GM18499 (cell line): ENCODE results near the gene DYRK4.

ENCODE experiments used
- ATAC-seq: cut with Tn5 transposase; IDR thresholded peaks from one replicate; pipeline ENCODE4 v1.9.1; 2021; ENCODE audit warnings: moderate number of reproducible peaks; ENCODE audit not compliant: insufficient read depth, unreplicated experiment

The DYRK4 gene

DNA sequence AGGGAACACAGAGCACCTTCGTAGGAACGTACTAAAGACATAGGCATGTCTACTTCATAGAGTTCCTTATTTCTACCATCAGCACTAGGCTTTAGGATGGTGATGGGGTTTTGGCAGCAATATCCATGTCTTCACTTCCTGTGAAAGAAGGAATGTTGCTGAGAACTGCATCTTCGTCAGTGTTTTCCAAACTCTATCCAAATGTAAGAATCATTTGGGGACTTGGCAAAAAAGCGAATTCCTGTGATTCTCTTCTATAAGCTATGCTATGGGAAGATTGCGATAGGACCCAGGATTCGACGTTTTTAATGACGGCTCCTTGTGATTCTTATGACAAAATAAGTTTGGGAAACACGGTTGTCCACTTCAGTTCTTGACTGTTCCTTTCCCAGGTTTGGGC lies 47.1 kb downstream of the DYRK4 start:
- no peak for ATAC-seq

DNA sequence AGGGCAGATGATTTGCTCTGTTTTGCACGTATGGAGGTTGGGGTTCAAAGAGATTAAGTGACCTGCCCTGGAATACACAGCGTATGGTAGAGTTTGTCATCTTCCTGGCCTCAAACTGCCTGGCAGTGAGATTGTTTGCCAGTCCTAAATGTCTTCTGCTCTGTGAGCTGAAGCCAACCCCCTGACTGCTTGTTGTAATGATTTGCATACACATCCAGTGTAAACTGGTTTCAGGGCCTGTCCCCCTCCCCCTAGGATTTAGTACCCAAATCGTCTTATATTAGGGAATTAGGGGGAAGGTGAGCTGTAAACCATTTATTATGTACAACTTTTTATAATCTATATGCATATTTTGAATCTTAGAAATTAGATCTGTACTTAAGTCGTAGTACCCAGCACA lies 48.5 kb downstream of the DYRK4 start:
- no peak for ATAC-seq

DNA sequence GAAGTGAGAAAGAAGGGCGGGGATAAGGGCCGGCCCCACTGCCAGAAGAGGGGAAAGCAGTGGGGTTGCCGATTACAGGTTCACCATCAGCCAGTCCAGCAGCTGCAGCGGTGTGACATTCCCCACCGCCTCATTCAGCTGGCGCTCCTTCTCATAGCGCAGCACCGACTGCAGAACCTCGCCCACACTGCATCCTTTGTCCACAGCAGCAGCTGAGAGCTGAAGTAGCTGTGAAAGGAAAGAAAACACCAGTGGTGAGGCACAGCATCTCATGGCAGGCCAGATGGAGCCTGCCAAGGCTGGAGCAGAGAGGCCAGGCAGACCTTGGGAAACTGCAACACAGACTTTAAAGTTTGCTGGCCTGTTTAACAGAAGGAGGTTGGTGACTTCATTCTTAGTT lies 53.7 kb downstream of the DYRK4 start:
- ATAC-seq, result no peak

DNA sequence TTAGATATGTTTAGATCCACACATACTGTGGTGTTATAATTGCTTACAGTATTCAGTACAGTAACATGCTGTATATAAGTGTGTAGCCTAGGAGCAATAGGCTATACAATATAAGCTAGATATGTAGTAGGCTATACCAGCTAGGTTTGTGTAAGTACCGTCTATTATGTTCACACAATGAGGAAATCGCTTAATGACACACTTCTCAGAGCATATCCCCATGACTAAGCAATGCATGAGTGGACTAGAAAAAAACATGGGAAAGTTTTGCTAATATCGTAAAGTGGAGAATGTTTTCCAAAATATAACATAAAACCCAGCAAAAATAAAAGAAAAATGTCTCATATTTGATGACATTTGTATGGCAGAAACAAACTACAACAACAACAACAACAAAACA lies 59.5 kb downstream of the DYRK4 start:
- no peak for ATAC-seq

DNA sequence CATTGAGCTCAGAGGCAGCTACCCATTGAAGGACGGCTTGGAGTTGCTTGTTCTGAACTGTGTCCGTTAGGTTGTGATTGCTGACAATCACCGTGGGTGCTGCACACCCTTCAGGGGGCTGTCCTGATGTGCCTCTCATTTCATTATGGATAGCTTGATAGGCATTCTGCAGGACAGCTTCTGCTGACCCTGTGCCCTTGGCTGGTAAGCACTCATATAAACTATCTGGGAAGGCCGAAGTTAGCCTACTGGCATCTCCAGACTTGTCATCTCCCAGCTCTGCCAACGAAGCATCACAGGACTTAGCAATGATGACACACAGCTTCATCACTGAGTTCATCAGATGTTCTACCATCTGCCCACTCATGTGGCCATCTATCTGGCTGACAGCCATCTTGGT lies 64.5 kb downstream of the DYRK4 start:
- no peak for ATAC-seq

DNA sequence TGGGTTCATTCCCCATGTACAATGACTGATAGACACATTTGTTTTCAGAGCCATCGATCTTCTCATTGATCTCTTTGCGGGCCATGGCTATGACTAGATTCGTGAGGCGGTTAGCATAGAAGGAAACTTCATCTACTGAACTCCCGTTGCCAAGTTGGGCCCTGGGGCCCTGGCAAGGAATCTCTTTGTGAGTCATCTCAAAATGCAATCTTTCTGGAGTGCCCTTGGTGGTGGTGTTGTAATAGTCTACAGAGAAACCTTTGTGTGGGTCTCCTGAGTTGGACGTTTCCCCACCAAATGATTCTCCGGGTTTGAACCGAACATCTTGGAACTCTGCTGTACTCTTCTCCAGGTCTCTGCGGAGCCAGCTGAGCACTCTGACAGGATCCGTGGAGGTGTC lies 66.4 kb downstream of the DYRK4 start:
- no peak for ATAC-seq

DNA sequence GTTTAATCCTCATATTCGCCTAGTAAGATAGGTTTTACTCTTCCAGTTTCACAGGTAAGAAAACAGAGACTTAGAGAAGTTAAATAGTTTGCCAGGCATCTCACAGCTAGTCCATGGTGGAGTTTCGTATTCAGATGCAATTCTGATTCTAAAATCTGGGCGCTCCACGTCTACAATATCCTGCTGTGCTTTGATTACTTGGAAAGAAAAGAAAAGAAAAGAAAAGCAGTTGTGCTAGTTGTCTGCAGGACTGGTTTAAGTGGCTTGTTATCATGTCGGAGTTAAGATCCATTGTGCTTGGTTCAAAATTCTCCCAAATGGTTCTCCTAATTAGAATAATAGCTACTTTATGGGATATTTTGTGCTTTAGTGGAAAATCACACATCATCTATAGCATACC lies 68.3 kb downstream of the DYRK4 start:
- no peak for ATAC-seq

DNA sequence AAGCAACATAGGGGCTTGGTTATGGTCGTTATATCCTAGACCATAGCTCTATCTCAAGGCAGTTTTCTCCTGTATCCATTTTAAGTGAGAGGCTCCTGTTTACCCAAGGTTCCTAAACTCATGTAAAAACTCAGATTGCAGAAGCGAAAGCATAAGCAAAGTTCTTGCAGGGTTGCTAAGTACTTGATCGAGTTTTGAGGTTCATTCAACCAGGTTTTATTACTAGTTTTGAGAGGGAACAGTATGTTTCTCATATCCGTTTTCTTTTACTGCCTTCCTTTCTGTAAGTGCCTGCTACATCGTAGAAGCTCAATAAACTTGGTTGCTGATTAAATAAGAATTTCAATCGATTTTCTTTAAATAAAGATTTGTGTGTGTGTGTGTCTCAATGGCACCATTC lies 81.7 kb downstream of the DYRK4 start:
- ATAC-seq, result no peak

DNA sequence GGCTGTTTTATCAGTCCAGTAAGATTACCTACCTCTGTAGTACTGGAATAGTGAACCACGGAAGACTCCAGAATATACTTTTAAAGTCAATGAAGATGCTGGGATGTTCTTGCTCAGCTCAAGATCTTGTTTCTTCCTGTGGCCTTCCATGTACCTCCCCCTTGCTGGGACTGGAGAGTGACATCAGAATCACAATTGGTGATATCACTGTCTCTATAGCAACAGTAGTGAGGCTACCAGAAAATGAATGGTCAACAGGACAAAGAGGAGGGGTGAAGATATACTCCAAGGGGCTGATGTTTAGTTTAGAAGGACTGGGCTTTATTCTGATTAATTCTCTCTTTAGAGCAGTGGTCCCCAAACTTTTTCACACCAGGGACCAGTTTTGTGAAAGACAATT lies 83.0 kb downstream of the DYRK4 start:
- ATAC-seq, result no peak

DNA sequence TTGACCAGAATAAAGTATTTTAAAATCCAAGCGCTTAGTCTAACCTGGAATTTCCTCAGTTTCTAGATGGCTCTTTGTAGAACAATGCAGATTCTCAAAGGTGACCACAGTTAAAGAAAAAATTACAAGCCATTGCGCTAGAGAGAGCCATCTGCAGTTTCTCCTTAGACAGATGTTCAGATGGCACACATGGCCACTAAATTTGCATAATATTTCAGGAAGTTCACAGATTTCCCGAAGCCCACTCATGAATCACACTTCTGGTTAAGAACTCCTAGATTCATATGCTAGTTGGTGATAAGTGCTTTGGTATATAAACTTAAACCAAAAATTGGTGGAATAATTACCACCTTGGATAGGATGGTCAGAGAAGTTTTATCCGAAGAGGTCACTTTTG lies 86.1 kb downstream of the DYRK4 start:
- no peak for ATAC-seq

DNA sequence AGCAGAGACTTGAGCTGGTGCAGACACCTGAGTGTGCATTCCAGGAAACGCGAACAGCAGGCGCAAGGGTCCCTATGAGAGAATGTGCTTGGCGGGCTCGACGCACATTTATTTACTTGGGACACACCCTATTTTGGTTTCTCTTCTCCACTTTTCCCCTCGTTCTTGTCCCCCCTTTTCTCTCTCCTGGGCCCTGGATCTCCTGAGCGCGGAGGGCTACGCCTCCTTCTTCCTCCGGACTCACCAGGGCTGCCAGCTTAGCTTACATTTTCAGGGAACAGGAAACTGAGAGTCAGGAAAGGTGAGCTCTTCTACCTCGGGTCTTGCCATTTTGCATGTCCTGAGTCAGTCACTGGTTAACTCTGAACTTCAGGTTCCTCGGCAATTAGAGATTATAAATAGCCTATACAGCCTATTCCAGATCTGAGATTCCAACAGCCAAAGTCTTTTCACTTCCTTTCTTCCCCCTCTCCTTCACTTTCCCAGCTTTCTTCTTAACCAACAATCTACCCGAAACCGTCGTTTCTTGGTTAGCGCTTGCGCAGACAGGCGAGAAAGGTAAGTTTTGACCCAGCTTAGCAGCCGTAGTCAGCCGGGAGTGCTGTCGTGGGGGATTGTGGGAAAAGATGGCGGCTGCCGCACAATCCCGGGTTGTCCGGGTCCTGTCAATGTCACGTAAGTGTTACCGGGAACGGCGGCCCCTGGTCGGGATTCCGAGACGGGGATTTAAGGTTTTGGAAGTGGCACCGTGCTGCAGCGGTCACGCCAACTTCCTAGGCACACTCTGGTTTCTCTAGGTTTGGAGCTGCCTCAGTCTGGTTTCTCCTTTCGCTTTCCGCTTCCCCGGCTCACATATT lies 86.7 kb downstream of the DYRK4 start, which contains the start of the genes AKAP3 and NDUFA9:
Gene AKAP3 (minus strand): TSS at position 551 of the 857 bp plus-strand sequence. CDS start 10,855 bp downstream, outside the sequence.
Gene NDUFA9 (plus strand): TSS at position 614 of the 857 bp plus-strand sequence. CDS start 13 bp downstream, at position 627.
- peak; percentile 44 for ATAC-seq

DNA sequence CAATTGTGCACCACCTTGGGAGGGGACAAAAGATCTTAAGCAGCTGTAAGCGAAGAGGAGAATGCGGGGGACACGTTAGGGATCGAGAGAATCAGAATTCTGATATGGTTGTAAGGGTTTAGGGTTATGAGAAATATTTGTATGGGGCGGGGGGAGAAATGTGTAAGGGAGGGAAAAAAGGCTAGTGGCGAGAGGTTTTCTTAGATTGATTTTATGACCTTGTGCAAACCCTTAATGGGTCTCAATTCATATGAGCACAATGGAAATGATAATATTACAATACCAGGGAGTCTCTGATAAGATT lies 87.3 kb downstream of the DYRK4 start:
- no peak for ATAC-seq

DNA sequence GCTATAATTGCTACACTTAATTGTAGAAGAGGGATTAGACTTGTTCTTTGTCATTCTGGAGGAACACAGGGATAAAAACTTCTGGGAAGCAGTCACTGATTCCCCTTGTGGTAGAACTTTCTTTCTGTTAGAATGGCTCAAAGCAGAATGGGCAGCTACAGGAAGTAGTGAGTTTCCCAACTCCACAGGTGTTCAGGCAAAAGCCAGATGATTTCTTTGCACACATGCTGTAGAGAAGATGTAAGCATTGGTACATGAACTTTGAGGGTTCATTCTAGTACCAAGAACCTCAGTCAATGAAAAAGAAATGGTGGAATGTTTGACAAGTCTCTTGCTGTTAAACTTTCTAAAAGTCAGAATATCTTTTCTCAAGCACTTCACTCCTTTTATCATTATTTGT lies 91.2 kb downstream of the DYRK4 start:
- no peak for ATAC-seq

DNA sequence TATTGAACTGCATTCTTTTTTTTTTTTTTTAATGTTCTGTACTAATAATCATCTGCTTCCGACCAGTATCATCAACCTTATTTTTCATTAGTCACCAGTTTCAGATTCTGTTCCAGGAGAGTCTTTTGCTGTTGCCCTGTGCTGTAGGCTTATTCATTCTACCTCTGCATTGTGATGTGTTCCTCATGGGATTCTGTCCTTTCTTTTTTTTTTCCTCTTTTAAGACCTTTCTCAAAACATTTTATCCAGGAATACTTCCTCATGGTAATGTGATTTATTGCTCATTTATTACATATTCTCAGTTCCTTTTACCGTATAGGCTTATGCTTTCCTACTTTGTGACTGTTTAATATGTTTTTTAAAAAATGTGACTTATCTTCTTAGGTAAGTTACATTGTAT lies 91.7 kb downstream of the DYRK4 start:
- ATAC-seq, result no peak
